Loucy (cell line): ENCODE results near the gene CCDC181.

Source experiments
- H2AFZ ChIP-seq: fragments of 200-600 bp; sonication (generic); 2 replicates; pipeline ENCODE4 v1.6.0; 2016; ENCODE audit warnings: antibody characterized with exemption, mild to moderate bottlenecking, low read length, moderate library complexity
- H3F3A ChIP-seq: fragments of 200-600 bp; 2 replicates; pipeline ENCODE4 v1.6.0; 2016; ENCODE audit warnings: antibody characterized with exemption, low read depth, mild to moderate bottlenecking
- H3K27me3 ChIP-seq: fragments of 200-600 bp; sonication (generic); 2 replicates; pipeline ENCODE4 v1.6.1; 2014; ENCODE audit warnings: low read length, mild to moderate bottlenecking; ENCODE audit not compliant: insufficient read depth, poor library complexity, severe bottlenecking
- H3K36me3 ChIP-seq: fragments of 200-600 bp; sonication (generic); 2 replicates; pipeline ENCODE4 v1.6.1; 2016; ENCODE audit warnings: low read length; ENCODE audit not compliant: insufficient read depth
- H3K4me1 ChIP-seq: fragments of 200-600 bp; sonication (generic); 2 replicates; pipeline ENCODE4 v1.5.1; 2014; ENCODE audit warnings: low read length, mild to moderate bottlenecking; ENCODE audit not compliant: insufficient read depth, poor library complexity, severe bottlenecking
- H3K4me2 ChIP-seq: fragments of 200-600 bp; sonication (generic); 2 replicates; pipeline ENCODE4 v1.6.0; 2014; ENCODE audit warnings: antibody characterized with exemption, low read length, low read depth, mild to moderate bottlenecking; ENCODE audit not compliant: poor library complexity, severe bottlenecking
- H3K4me3 ChIP-seq: fragments of 200-600 bp; sonication (generic); 2 replicates; pipeline ENCODE4 v1.5.1; 2014; ENCODE audit warnings: low read length, mild to moderate bottlenecking, mixed read lengths; ENCODE audit not compliant: poor library complexity, severe bottlenecking
- H3K79me2 ChIP-seq: fragments of 200-600 bp; sonication (generic); 2 replicates; pipeline ENCODE4 v1.6.1; 2014; ENCODE audit warnings: low read length; ENCODE audit not compliant: insufficient read depth
- H3K9ac ChIP-seq: fragments of 200-600 bp; sonication (generic); 2 replicates; pipeline ENCODE4 v1.6.0; 2014; ENCODE audit warnings: mild to moderate bottlenecking, low read depth, low read length, moderate library complexity; ENCODE audit not compliant: poor library complexity, severe bottlenecking
- H3K9me2 ChIP-seq: fragments of 200-600 bp; sonication (generic); replicated peaks from 2 replicates; pipeline ENCODE4 v1.6.1; 2016; ENCODE audit warnings: low read depth, low read length, mixed read lengths
- H3K9me3 ChIP-seq: fragments of 200-600 bp; sonication (generic); 2 replicates; pipeline ENCODE4 v1.6.1; 2014; ENCODE audit warnings: mild to moderate bottlenecking, antibody characterized with exemption, low read length, low read depth; ENCODE audit not compliant: insufficient read depth
- H4K20me1 ChIP-seq: fragments of 200-600 bp; sonication (generic); 2 replicates; pipeline ENCODE4 v1.6.0; 2014; ENCODE audit warnings: antibody characterized with exemption, low read length, mild to moderate bottlenecking; ENCODE audit not compliant: insufficient read depth, poor library complexity, severe bottlenecking
- EZH2phosphoT487 ChIP-seq: fragments of 200-600 bp; IDR thresholded peaks from 2 replicates; pipeline ENCODE4 v1.6.1; 2018; ENCODE audit warnings: antibody characterized with exemption, mild to moderate bottlenecking, moderate library complexity, borderline replicate concordance
- TF ChIP-seq, protein P1 (sequence below): fragments of 200-600 bp; sonication (generic); conservative IDR thresholded peaks from 2 replicates; pipeline ENCODE4 v1.5.1; 2014; ENCODE audit warnings: mild to moderate bottlenecking, antibody characterized with exemption, low read length

The CCDC181 gene

DNA sequence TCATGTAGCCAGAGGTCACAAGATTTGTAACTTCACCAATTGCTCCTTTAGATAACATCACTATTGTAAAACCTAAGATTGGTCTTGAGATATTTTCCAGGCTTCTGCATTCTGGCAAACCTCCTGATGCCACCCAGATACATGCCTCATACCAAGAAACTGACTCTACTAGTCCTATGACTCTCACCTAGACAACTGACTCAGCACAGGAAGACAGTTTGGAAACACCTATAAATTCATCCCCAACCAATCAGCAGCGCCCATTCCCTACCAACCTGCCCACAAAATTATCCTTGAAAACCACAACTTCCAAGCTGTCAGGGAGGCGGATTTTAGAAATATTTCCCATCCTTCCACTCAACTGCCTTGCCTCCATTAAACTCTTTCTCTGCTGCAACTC, 62.3 kb downstream of the CCDC181 start:
- no peaks in the 10 kb centered on the region for H3K36me3 ChIP-seq
- TF ChIP-seq, protein P1, sequence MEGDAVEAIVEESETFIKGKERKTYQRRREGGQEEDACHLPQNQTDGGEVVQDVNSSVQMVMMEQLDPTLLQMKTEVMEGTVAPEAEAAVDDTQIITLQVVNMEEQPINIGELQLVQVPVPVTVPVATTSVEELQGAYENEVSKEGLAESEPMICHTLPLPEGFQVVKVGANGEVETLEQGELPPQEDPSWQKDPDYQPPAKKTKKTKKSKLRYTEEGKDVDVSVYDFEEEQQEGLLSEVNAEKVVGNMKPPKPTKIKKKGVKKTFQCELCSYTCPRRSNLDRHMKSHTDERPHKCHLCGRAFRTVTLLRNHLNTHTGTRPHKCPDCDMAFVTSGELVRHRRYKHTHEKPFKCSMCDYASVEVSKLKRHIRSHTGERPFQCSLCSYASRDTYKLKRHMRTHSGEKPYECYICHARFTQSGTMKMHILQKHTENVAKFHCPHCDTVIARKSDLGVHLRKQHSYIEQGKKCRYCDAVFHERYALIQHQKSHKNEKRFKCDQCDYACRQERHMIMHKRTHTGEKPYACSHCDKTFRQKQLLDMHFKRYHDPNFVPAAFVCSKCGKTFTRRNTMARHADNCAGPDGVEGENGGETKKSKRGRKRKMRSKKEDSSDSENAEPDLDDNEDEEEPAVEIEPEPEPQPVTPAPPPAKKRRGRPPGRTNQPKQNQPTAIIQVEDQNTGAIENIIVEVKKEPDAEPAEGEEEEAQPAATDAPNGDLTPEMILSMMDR, result no peak
- TF ChIP-seq EZH2phosphoT487, result no peak
- H3K4me3 ChIP-seq, result no peak overlapping the region
- H2AFZ ChIP-seq, result no peak overlapping the region
- peaks cover 54% of the 10 kb centered on the region for H3K79me2 ChIP-seq
- H4K20me1 ChIP-seq, result peaks cover 8% of the 10 kb centered on the region
- H3K27me3 ChIP-seq, result no peaks in the 10 kb centered on the region
- H3K9ac ChIP-seq, result no peak overlapping the region
- no peaks in the 10 kb centered on the region for H3K9me2 ChIP-seq
- H3K4me2 ChIP-seq, result peak overlapping the region; percentile 61
- no peaks in the 10 kb centered on the region; the same call in 1 of the 2 replicates for H3K9me3 ChIP-seq
- no peaks in the 10 kb centered on the region for H3F3A ChIP-seq
- peaks cover 65% of the 10 kb centered on the region for H3K4me1 ChIP-seq

DNA sequence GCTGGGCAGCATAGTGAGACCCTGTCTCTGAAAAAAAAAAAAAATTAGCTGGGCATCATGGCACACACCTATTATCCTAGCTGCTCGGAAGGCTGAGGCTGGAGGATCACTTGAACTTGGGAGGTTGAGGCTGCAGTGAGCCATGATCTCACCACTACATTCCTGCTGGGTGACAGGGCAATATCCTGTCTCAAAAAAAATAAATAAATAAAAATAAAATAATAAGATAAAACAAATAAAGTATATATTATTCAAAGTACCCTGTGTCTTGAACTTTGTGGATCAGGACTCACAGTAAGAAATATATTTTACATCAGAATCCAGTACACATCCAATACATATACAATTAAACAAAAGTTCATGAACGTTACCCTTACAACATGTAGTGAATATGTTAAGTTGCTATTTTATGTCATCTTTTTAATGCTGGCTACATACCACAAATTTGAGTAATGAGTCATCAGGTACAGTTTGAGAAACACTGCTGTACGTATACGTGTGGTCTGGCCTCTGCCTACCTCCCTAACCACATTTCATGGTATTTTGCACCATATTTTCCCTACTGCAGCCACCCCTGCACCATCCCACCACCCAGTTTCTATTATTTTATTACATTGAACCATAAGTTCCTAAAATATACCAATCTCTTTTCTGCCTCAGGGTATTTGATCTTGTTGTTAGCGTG, 64.1 kb downstream of the CCDC181 start:
- H3K27me3 ChIP-seq, result no peaks in the 10 kb centered on the region
- H3K4me3 ChIP-seq, result peak overlapping the region; percentile 25
- no peaks in the 10 kb centered on the region for H3K36me3 ChIP-seq
- no peaks in the 10 kb centered on the region for H3F3A ChIP-seq
- H4K20me1 ChIP-seq, result no peaks in the 10 kb centered on the region
- H3K9me3 ChIP-seq, result no peaks in the 10 kb centered on the region; the same call in 1 of the 2 replicates
- peaks cover 37% of the 10 kb centered on the region for H3K79me2 ChIP-seq
- no peaks in the 10 kb centered on the region for H3K9me2 ChIP-seq
- H2AFZ ChIP-seq, result 0 out of 2 replicates have a peak overlapping the region, but pooled peaks have one; percentile 19
- TF ChIP-seq, protein P1, result no peak
- no peak for TF ChIP-seq EZH2phosphoT487
- H3K9ac ChIP-seq, result peak overlapping the region; percentile 31
- H3K4me2 ChIP-seq, result peak overlapping the region; percentile 61
- peaks cover 52% of the 10 kb centered on the region for H3K4me1 ChIP-seq

DNA sequence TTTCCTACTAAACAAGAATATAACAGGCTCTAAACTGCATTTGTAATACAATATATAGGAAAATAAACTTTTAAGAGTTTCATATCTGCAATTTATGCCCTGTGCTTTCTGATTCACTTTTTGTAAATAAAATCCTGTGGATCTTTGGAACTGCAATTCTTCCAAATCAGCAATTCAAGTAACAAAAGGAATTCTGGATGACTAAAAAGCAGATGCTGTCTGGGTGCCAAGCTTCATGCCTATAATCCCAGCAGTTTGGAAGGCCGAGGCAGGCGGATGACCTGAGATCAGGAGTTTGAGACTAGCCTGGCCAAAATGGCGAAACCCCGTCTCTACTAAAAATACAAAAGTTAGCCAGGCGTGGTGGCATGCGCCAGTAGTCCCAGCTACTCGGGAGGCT, 66.0 kb downstream of the CCDC181 start:
- Histone ChIP-seq H3K36me3 (no peaks in the 10 kb centered on the region), H2AFZ (no peak overlapping the region), H3K9me3 (no peaks in the 10 kb centered on the region; the same call in 1 of the 2 replicates), H3K4me2 (no peak overlapping the region), H3K79me2 (peaks cover 26% of the 10 kb centered on the region), H3K9ac (no peak overlapping the region), H4K20me1 (no peaks in the 10 kb centered on the region), H3K4me1 (peaks cover 40% of the 10 kb centered on the region), H3K4me3 (no peak overlapping the region), H3F3A (no peaks in the 10 kb centered on the region), H3K27me3 (no peaks in the 10 kb centered on the region), H3K9me2 (no peaks in the 10 kb centered on the region)
- TF ChIP-seq, protein P1, result no peak
- TF ChIP-seq EZH2phosphoT487, result no peak
